Hepatocyte (in vitro differentiated cells): ENCODE data around the gene STOML2. TPM values are rescaled to one million over a fixed set of nuclear protein-coding genes. Genes with fewer than 3 reads are reported as not detected.

ENCODE experiments used
- DNase-seq: peaks from one replicate; pipeline ENCODE4 v3.0.0-alpha.2; 2016; ENCODE audit warnings: low spot score
- H2AFZ ChIP-seq: fragments of 200-600 bp; sonication (generic); 2 replicates; pipeline ENCODE4 v1.6.0; 2016; ENCODE audit warnings: antibody characterized with exemption, mild to moderate bottlenecking
- H3K27ac ChIP-seq: fragments of 200-600 bp; sonication (generic); 2 replicates; pipeline ENCODE4 v1.5.1; 2016; ENCODE audit warnings: mild to moderate bottlenecking
- H3K27me3 ChIP-seq: fragments of 200-600 bp; sonication (generic); 2 replicates; pipeline ENCODE4 v1.6.1; 2016
- H3K36me3 ChIP-seq: fragments of 200-600 bp; sonication (generic); replicated peaks from 2 replicates; pipeline ENCODE4 v1.5.1; 2016; ENCODE audit warnings: low read depth; ENCODE audit not compliant: insufficient read depth
- H3K4me1 ChIP-seq: fragments of 200-600 bp; sonication (generic); 2 replicates; pipeline ENCODE4 v1.5.1; 2016; ENCODE audit warnings: mild to moderate bottlenecking, moderate library complexity; ENCODE audit not compliant: insufficient read depth
- H3K4me2 ChIP-seq: fragments of 200-600 bp; sonication (generic); 2 replicates; pipeline ENCODE4 v1.6.0; 2016
- H3K4me3 ChIP-seq: fragments of 200-600 bp; sonication (generic); 2 replicates; pipeline ENCODE4 v1.5.1; 2016; ENCODE audit warnings: mild to moderate bottlenecking
- H3K79me2 ChIP-seq: fragments of 200-600 bp; sonication (generic); 2 replicates; pipeline ENCODE4 v1.6.0; 2017; ENCODE audit warnings: mild to moderate bottlenecking
- H3K9me2 ChIP-seq: fragments of 200-600 bp; sonication (generic); replicated peaks from 2 replicates; pipeline ENCODE4 v1.6.0; 2017; ENCODE audit warnings: mild to moderate bottlenecking; ENCODE audit not compliant: insufficient read depth
- H3K9me3 ChIP-seq: fragments of 200-600 bp; sonication (generic); 2 replicates; pipeline ENCODE4 v1.5.1; 2016; ENCODE audit warnings: low read depth, mild to moderate bottlenecking
- H4K20me1 ChIP-seq: fragments of 200-600 bp; sonication (generic); 2 replicates; pipeline ENCODE4 v1.6.0; 2016; ENCODE audit warnings: mild to moderate bottlenecking; ENCODE audit not compliant: insufficient read depth, poor library complexity, severe bottlenecking
- EZH2 ChIP-seq: fragments of 200-600 bp; sonication (generic); IDR thresholded peaks from 2 replicates; pipeline ENCODE4 v1.6.1; 2016; ENCODE audit warnings: antibody characterized with exemption, mild to moderate bottlenecking, borderline replicate concordance
- EZH2phosphoT487 ChIP-seq: fragments of 200-600 bp; sonication (generic); IDR thresholded peaks from one replicate; pipeline ENCODE4 v1.6.1; 2018; ENCODE audit warnings: antibody characterized with exemption, mild to moderate bottlenecking, low read depth, moderate library complexity; ENCODE audit not compliant: unreplicated experiment, severe bottlenecking
- WGBS: methylation state at CpG from one replicate; pipeline ENCODE4 v1.1.6; 2016; ENCODE audit warnings: low lambda C conversion rate; ENCODE audit errors: missing lambda C conversion rate; 5-methylcytosine and 5-hydroxymethylcytosine counted together
- polyA plus RNA-seq: library from polyadenylated mRNA; unstranded; fragments of >200 nt; fragmentation: Nextera tagmentation; extraction: Ambion mirVana; gene quantifications from 2 replicates; pipeline ENCODE4 v1.2.1, GENCODE V29; 2016
- total RNA-seq: library from RNA; depleted of rRNA; stranded (reverse); fragments of >200 nt; gene quantifications from 2 replicates; pipeline ENCODE4 v1.2.3, GENCODE V29; 2014
- TF ChIP-seq, protein P1 (sequence below): fragments of 200-600 bp; sonication (generic); IDR thresholded peaks from 2 replicates; pipeline ENCODE4 v1.5.1; 2016; ENCODE audit warnings: antibody characterized with exemption, mild to moderate bottlenecking; ENCODE audit not compliant: poor library complexity

STOML2 gene
- total and polyA plus RNA-seq, 2 experiments from 2014 or later = 98.0 to 120 TPM

DNA sequence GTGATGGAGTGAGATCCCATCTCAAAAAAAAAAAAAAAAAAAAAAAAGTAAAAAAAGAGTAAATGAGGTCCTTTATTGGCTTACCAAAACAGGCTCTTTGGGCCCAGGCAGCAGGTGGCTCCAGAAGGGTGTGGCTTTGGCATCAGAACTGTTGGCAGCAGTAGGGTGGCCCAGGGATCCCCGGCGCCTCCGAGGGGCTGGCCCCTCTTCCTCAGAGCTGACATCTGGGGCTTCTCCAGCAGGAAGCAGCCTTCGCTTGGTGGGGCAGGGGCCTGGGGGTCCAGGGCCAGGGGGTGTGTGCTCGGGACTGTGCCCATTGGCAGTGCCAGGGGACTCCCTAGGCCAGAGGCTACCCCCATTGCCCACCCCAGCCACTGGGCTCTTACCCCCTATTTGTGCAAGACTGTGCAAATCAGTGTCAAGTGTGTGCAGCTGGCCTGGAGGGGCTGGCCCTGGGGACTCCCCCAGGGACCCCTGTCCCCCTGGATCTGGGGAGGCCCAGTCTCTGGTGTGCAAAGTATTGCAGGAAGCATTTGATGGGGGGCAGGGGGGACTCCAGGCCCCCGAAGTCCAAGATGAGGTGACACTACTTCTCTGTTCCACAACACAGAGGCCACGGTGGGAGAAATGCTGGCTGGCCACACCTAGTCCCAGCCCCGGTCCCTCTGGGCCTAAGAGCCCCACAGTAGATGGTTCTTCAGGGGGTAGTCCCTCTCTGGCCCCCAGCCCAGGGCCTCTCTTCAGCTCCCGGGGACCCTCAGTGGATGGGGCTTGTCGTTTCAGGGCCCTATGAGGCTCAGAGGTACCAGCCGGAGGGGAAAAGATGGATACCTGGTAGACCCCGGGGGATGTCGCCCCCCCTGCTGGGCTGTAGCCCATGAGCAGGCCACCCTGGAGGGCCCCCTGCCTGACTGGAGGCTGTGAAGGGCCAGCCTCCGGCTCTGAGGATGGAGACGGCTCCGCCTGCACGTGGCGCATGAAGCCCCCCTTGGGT lies 4.7 kb upstream of the STOML2 start:
- Histone ChIP-seq H3K9me2 (no peaks in the 10 kb centered on the region), H3K27ac (no peak overlapping the region), H2AFZ (no peak overlapping the region), H3K36me3 (no peaks in the 10 kb centered on the region), H3K27me3 (no peaks in the 10 kb centered on the region), H3K9me3 (no peaks in the 10 kb centered on the region), H3K4me1 (peaks cover 14% of the 10 kb centered on the region), H3K4me2 (no peak overlapping the region), H4K20me1 (no peaks in the 10 kb centered on the region), H3K4me3 (no peak overlapping the region), H3K79me2 (peaks cover 37% of the 10 kb centered on the region)
- TF ChIP-seq EZH2 = no peak
- TF ChIP-seq, protein P1, sequence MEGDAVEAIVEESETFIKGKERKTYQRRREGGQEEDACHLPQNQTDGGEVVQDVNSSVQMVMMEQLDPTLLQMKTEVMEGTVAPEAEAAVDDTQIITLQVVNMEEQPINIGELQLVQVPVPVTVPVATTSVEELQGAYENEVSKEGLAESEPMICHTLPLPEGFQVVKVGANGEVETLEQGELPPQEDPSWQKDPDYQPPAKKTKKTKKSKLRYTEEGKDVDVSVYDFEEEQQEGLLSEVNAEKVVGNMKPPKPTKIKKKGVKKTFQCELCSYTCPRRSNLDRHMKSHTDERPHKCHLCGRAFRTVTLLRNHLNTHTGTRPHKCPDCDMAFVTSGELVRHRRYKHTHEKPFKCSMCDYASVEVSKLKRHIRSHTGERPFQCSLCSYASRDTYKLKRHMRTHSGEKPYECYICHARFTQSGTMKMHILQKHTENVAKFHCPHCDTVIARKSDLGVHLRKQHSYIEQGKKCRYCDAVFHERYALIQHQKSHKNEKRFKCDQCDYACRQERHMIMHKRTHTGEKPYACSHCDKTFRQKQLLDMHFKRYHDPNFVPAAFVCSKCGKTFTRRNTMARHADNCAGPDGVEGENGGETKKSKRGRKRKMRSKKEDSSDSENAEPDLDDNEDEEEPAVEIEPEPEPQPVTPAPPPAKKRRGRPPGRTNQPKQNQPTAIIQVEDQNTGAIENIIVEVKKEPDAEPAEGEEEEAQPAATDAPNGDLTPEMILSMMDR = no peak
- no peak for TF ChIP-seq EZH2phosphoT487
- 86% methylated on average over 16 of the region's 18 CpGs for WGBS
- no peak for DNase-seq

DNA sequence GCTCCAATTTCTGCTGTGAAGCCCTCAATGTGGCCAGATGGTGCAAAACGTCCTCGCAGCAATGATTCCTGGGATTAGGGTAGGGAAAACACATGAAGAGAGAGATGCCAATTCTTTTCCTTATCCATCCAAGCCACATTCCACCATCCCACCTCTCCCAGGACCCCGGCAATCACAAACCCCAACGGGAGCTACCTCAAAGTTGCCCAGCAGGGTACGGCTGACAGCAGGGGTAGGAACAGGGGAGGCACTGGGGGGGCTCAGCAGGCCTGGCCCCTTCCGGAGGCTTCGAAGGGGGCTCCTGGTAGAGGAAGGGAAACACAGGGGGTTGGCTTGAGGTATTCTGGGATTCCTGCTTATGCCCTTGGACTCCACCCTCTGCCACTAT lies 3.4 kb upstream of the STOML2 start:
- Histone ChIP-seq H3K27ac (no peak overlapping the region), H2AFZ (no peak overlapping the region), H3K4me1 (peaks cover 20% of the 10 kb centered on the region), H3K36me3 (no peaks in the 10 kb centered on the region), H3K4me3 (no peak overlapping the region), H3K4me2 (no peak overlapping the region), H4K20me1 (no peaks in the 10 kb centered on the region), H3K27me3 (no peaks in the 10 kb centered on the region), H3K79me2 (peaks cover 41% of the 10 kb centered on the region), H3K9me3 (no peaks in the 10 kb centered on the region), H3K9me2 (no peaks in the 10 kb centered on the region)
- no peak for DNase-seq
- 97% methylated on average over 7 of the region's 7 CpGs for WGBS
- TF ChIP-seq, protein P1 = no peak
- TF ChIP-seq EZH2 (no peak), EZH2phosphoT487 (no peak)

DNA sequence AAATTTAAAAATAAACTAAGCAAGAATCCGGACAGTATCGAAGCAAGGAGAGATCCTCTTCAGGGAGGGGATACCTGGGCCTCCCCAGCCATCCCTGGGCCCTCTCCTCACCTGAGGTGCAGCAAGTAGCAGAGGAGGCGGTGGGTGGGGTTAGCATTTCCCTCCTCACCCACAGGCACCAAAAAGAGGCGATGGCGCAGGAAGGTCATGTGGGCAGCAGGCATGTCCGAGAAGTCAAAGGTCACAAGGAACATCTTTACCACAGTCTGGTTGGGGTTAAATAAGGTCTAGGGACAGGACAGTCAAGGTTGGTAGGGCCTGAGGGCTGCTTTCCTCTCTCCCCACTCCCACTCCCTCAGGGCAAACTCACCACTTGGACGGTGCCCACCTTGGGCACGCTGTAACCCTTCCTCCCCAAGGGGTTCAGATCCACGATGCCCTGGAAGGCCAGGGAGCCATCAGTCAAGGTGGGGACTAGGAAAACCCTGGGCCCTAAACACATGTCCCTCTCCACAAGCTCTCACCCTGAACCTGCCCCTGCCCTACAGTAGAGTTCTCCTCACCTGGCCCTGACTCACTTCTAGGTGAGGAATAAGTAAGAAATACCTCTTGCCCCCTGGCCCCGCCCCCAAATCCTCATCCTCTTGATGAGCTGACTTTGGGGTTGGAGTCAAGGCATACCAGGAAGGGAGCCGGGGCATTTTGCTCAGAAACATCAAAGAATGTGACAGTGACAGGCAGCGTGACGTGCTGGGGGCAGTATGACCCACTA lies 2.8 kb upstream of the STOML2 start:
- 97% methylated on average over 13 of the region's 13 CpGs for WGBS
- H3K4me3 ChIP-seq = no peak overlapping the region
- TF ChIP-seq, protein P1 = no peak
- no peak for TF ChIP-seq EZH2
- TF ChIP-seq EZH2phosphoT487 = no peak
- H3K9me3 ChIP-seq = no peaks in the 10 kb centered on the region
- H3K79me2 ChIP-seq = peaks cover 38% of the 10 kb centered on the region
- H4K20me1 ChIP-seq = no peaks in the 10 kb centered on the region
- no peaks in the 10 kb centered on the region for H3K27me3 ChIP-seq
- H3K9me2 ChIP-seq = no peaks in the 10 kb centered on the region
- H2AFZ ChIP-seq = no peak overlapping the region
- H3K36me3 ChIP-seq = no peaks in the 10 kb centered on the region
- DNase-seq = no peak
- H3K4me2 ChIP-seq = no peak overlapping the region
- no peak overlapping the region for H3K27ac ChIP-seq
- H3K4me1 ChIP-seq = peaks cover 19% of the 10 kb centered on the region
